Coronary artery (tissue), 2 donors: Measurements from ENCODE around the gene DOCK1.

Experiments
- DNase-seq: peaks from one replicate; pipeline ENCODE4 v3.0.0-alpha.2; 2017; ENCODE audit warnings: low spot score
- H3K27ac ChIP-seq, 2 donors: fragments of 200-600 bp; sonication (generic); one replicate each; pipeline ENCODE4 v1.5.1; 2016 to 2019
- H3K4me3 ChIP-seq: fragments of 200-600 bp; sonication (generic); 2 replicates; pipeline ENCODE4 v1.5.1; 2016; ENCODE audit warnings: mild to moderate bottlenecking, moderate library complexity
- TF ChIP-seq, protein P1 (sequence below): fragments of 200-600 bp; sonication (generic); IDR thresholded peaks from one replicate; pipeline ENCODE4 v1.5.1; 2019; ENCODE audit warnings: antibody characterized with exemption

DOCK1 gene

DNA sequence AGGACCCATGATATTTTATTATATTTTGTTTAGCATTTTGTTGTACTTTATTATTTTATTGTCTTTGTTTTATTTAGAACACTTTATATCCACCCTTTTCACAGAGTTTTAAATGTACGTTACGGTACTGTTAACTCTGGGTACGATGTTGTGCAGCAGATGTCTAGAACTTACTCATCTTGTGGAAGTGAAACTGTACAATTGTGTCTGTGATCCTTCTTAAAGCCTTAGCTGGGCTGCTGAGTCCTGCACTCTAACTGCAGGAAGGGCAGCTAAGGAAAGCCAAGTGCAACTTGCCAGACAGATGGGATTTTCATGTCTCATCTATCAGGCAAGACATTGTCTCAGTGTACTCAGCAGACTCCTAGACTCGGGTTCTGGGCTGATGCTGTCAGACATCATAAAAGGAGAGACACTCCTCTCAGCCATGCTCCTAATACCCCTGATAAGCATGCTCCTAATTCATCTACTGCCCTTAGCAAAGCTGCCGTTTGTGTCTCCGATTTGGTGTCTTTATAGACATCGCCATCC, 305.8 kb downstream of the DOCK1 start:
- Histone ChIP-seq H3K27ac (no peak overlapping the region), H3K4me3 (no peak overlapping the region)
- no peak for DNase-seq
- TF ChIP-seq, protein P1, sequence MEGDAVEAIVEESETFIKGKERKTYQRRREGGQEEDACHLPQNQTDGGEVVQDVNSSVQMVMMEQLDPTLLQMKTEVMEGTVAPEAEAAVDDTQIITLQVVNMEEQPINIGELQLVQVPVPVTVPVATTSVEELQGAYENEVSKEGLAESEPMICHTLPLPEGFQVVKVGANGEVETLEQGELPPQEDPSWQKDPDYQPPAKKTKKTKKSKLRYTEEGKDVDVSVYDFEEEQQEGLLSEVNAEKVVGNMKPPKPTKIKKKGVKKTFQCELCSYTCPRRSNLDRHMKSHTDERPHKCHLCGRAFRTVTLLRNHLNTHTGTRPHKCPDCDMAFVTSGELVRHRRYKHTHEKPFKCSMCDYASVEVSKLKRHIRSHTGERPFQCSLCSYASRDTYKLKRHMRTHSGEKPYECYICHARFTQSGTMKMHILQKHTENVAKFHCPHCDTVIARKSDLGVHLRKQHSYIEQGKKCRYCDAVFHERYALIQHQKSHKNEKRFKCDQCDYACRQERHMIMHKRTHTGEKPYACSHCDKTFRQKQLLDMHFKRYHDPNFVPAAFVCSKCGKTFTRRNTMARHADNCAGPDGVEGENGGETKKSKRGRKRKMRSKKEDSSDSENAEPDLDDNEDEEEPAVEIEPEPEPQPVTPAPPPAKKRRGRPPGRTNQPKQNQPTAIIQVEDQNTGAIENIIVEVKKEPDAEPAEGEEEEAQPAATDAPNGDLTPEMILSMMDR = no peak

DNA sequence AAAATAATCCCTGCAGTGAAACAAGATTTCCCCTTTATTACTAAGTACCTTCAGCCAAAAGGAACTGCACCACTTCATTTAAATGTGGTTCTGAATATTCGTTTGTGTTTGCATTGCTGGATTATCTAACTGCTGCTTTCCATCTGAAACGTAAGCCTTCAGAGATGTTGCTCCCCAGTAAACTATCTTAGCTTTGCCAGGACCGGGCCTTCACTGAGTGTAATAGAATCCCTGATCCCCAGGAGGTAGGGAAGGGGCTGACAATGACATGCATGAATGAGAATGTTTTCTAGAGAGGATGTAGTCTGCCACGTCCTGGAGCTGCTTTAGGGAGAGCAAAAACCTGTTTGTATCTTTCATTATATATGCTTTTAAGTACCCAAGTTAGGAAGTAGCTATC, 310.6 kb downstream of the DOCK1 start:
- Histone ChIP-seq H3K27ac (no peak overlapping the region), H3K4me3 (no peak overlapping the region)
- TF ChIP-seq, protein P1 = no peak
- no peak for DNase-seq

DNA sequence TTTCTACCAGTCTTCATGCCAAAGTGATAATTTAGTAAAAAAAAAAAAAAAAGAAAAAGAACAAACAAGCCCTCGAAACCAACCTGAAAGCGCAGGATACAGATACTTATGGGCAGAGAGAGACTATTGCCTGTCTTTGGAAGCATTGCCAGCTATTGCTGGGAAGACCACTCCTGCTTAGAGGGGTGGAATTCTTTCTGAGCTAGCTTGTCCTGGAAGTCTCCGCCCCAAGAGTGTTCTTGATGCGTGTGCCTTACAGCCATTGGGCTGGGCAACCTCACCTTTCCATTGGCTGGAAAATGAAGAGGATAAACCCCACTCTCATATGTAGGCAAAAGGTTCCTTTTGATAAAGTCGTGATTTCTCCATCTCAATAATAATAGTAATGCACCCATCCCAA, 311.0 kb downstream of the DOCK1 start:
- no peak for DNase-seq
- TF ChIP-seq, protein P1 = no peak

DNA sequence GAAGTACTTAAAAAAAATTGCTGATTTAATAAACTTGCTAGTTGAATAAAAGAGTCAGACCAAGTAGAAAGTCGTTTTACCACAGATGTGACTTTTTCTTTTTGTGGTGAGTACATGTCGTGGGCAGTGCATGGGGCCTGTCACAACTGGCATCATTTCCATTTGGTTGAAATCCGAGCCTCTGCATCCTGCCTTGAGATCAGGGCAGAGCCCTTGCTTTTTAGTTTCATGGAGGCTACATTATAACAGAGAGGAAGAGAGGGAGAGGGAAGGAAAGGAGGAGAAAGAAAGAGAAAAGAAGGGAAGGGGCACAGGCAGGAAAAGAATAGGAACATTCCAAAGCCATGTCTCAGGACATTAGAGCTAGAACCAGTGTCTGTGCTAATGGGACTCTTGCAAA, 311.6 kb downstream of the DOCK1 start:
- H3K4me3 ChIP-seq = no peak overlapping the region
- TF ChIP-seq, protein P1 = no peak
- no peak overlapping the region for H3K27ac ChIP-seq
- DNase-seq = no peak

More for the DNA sequence above, 311.0 kb downstream of the DOCK1 start:
- Histone ChIP-seq H3K4me3 (no peak overlapping the region), H3K27ac (no peak overlapping the region)

DNA sequence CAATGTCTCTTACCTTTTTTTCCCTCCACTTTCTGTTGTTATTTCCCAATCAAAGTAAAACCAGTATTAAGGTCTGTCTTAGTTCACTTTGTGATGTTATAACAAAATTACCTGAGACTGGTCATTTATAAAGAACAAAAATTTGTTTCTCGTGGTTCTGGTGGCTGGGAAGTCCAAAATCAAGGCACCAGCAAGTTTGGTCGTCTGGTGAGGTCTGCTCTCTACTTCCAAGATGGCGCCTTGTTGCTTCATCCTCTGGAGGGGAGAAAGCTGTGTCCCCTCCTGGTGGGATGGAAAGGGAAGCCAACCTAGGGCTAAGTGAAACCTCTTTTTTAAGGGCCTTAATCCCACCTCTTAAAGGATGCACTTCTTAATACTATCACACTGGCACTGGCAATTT, 313.4 kb downstream of the DOCK1 start:
- DNase-seq = no peak
- TF ChIP-seq, protein P1 = no peak
- no peak overlapping the region for H3K4me3 ChIP-seq
- no peak overlapping the region for H3K27ac ChIP-seq

DNA sequence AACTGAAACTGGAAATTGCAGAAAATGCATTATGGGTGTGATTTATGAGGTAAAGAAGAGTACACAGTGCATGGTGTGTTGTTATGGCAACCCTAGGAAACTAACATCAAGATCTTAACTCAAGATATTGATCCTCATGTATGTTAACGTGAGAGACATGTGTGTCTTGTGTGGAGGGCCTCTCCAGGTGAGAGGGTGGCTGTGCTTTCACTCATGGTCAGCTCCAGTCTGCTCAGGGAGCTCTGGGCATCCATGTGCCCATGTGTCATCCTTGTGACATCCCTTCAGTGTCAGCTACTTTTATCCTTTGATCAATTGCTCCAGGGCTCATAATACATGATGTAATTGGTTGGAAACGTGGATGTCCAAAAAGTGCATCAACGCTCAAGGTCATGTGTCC, 316.1 kb downstream of the DOCK1 start:
- H3K4me3 ChIP-seq = no peak overlapping the region
- TF ChIP-seq, protein P1 = no peak
- no peak for DNase-seq
- no peak overlapping the region for H3K27ac ChIP-seq

DNA sequence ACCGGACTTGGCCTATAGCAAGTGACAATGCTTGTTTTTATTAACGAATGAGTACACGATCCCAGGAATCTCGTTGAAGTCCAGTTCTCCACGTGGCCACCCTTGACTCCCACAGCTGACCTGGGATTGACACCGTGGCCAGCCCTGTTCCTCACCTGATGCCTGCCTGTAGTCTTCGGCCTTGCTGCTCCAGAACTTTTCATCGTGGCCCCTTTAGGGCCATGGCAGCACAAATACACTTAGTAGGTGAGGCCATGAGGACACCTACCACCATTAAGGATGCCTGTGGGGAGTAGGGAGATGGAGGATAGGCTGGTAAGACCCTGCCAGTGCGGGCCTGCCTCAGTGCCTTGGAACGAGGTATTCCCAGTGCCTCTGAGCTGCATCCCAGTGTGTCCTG, 321.8 kb downstream of the DOCK1 start:
- TF ChIP-seq, protein P1 = no peak
- H3K4me3 ChIP-seq = no peak overlapping the region
- no peak for DNase-seq
- no peak overlapping the region for H3K27ac ChIP-seq
